Subcutaneous adipose tissue (tissue), 4 donors: Measurements from ENCODE around the gene JAZF1. TPM values are rescaled to one million over a fixed set of nuclear protein-coding genes. Genes with fewer than 3 reads are reported as not detected.

Experiments used
- total RNA-seq, 4 donors: library from RNA; depleted of rRNA; stranded (reverse); fragments of >200 nt; gene quantifications; one replicate each; pipeline ENCODE4 v1.1.0, GENCODE V29; 2016
- TF ChIP-seq, protein P1 (sequence below): fragments of 450-650 bp; IDR thresholded peaks from one replicate; pipeline ENCODE4 v1.5.1; 2016; ENCODE audit warnings: low read depth, mild to moderate bottlenecking, control low read depth, antibody characterized with exemption, moderate library complexity

Gene JAZF1
- total RNA-seq, 4 donors from 2014 or later: 12.6 to 35.9 (median 23.2) TPM

DNA sequence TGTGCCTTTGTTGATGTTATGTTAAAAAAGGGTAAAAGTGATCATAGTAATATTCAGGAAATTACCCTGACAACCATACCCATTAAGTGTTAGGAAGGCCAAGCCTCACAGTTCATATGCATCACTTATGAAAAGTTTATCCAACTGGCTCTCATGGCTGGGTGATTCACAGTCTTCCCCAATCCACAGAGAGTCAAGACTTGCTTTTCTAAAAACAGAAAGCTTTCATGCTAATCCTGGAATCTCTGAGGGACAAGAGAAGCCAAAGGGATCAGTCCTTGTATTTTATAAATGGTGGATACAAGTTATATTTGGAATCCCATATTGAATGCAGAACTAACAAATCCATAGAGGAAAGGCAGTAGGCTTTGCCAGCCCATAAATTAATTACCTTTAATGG lies 218.3 kb downstream of the JAZF1 start:
- TF ChIP-seq, protein P1, sequence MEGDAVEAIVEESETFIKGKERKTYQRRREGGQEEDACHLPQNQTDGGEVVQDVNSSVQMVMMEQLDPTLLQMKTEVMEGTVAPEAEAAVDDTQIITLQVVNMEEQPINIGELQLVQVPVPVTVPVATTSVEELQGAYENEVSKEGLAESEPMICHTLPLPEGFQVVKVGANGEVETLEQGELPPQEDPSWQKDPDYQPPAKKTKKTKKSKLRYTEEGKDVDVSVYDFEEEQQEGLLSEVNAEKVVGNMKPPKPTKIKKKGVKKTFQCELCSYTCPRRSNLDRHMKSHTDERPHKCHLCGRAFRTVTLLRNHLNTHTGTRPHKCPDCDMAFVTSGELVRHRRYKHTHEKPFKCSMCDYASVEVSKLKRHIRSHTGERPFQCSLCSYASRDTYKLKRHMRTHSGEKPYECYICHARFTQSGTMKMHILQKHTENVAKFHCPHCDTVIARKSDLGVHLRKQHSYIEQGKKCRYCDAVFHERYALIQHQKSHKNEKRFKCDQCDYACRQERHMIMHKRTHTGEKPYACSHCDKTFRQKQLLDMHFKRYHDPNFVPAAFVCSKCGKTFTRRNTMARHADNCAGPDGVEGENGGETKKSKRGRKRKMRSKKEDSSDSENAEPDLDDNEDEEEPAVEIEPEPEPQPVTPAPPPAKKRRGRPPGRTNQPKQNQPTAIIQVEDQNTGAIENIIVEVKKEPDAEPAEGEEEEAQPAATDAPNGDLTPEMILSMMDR: no peak

DNA sequence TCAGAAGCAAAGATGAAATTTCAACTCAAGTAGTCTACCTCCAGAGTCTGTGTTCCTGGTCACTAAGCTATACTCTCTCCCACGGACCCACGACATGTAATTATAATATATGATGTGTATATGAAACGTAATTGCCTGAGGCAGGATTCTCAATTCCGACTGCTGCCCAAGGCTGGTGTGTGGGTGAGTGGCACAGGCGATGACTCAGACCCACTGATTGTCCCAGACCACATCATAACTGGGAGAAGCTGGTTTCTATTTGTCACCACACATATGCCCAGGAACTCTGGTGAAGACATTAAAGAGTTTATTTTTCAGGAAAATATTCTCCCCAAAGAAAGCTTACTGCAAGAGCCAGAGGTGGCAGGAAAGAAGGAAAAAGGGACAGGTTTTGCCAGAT lies 219.3 kb downstream of the JAZF1 start:
- TF ChIP-seq, protein P1: no peak

DNA sequence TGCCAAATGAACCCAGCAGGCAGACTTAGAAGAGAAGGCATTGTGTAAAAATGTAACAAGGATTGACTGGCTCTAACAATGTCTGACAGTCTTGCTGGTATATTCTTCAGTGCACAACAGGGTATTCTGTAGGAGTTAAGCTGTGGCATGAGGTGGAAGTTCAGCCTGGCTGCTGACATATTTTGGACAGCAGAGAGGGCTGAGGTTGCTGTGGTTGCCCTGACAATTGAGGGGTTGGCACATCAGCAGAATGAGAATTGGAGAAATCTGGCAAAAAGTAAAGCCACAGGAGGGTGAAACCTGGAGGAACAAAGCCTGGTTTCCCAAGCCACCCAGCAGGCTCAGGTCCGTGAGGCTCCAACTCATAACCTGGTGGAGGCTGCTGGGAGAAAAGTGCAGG lies 220.2 kb downstream of the JAZF1 start:
- TF ChIP-seq, protein P1: no peak

DNA sequence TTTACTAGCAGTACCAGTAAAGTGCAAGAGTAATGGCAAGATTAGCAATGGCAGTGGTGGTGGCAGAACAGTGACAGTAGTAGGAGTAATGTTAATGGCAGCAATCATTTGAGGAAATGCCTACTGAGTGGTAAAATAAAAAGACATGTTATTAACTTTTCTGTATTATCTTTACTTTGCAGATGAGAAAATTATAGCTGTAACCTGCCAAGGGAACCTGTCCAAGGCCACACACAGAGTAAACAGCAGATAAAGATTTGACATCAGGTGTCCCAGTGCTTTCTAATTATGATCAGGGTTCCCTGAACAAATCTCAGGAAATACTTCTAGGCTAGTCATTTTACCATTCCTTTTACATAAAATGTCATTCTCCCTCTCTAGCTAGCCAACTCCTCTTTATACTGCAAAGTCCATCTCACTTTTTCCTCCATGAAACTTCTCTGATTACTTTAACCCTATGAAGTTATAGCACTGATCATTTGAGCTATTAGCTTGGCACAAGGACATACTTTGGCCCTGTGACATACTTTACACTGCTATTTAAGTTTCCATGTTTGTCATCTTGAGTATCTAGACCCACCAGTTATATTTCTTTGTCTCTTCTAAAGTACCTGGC lies 221.6 kb downstream of the JAZF1 start:
- TF ChIP-seq, protein P1: no peak

DNA sequence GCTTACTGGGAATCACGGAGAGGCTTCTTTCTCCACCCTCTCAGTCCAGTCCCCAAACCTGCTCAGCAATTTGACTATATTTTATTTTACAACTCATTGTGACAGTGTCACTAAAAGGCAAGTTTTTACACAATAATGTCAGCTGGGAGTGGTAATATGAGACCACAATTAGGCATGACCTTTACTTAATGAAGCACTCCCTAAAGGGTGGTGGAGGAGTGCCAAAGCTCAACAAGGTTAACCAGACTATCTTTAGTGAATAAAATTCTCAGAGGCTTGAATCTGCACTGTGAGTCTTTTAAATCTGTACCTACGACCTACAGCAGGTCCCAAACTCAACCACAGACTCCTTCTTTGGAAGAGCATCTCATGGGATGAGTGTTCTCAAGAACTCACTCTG lies 225.0 kb downstream of the JAZF1 start:
- TF ChIP-seq, protein P1: no peak

DNA sequence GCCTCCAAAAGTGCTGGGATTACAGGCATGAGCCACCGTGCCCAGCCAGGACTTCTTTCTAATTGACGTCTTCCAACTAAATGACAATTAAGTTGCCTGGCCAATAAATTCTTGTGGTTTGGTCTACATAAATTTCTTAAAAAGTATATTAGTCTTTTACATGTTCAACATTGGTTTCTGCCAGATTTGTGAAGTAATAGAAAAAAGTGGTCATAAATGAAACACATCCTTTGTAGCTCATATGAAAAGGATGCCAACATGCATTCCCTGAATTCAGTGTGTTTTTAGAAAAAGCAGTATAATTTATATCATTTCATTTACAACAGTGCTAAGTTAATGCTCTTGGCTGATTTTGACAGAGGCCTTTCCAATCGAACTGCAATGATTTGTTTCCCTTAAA lies 225.6 kb downstream of the JAZF1 start:
- TF ChIP-seq, protein P1: no peak

DNA sequence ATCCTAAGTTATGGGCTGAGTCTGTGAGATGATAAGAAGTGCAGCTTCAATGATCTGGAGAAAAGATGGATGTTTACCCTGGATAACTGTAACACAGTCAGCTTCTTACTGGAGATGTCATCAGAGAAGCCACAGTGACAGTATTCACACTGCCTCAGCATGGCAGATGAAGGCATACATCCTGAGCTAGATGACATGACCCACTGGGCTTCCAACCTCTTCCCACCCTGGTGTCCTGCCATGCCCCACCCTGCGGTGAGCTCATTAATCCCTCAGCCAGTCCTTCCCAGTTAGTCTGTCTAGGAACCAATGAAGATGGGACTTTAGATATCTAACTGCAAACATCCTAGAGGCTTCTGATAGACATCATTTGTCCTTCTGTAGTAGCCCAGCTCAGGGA lies 226.8 kb downstream of the JAZF1 start:
- TF ChIP-seq, protein P1: no peak
